GM12878 (cell line): ENCODE measurements around the gene CFAP74. TPM values are rescaled to one million over a fixed set of nuclear protein-coding genes. Genes with fewer than 3 reads are reported as not detected.

Source experiments
- ATAC-seq: fragments of 200-7000 bp; cut with Tn5 transposase; 3 replicates; pipeline ENCODE4 v1.9.1; 2020; ENCODE audit warnings: mild to moderate bottlenecking, moderate library complexity
- BruUV-seq: library from RNA; stranded (reverse); fragments of 400-500 nt; replicated peaks from 2 replicates; lab custom pipeline; 2021; lab: Mats Ljungman, UMichigan
- CTCF ChIA-PET: fragments of 300-600 bp; sonication (Branson Sonifier 250); formaldehyde crosslinking; extraction: SDS; loops from one replicate; lab custom pipeline; 2021; ENCODE audit warnings: inconsistent platforms; lab: Yijun Ruan, JAX
- POLR2A ChIA-PET: fragments of 350-600 bp; formaldehyde crosslinking; extraction: SDS; loops from one replicate; lab custom pipeline; 2021; ENCODE audit warnings: inconsistent platforms; lab: Charles Lee
- RAD21 ChIA-PET: fragments of 300-600 bp; sonication (Branson Sonifier 250); formaldehyde crosslinking; loops from one replicate; lab custom pipeline; 2023; ENCODE audit warnings: antibody characterized with exemption; ENCODE audit not compliant: unreplicated experiment; lab: Charles Lee
- SMC1A ChIA-PET: fragments of 300-600 bp; sonication (Branson Sonifier 250); formaldehyde crosslinking; loops from one replicate; lab custom pipeline; 2023; ENCODE audit not compliant: unreplicated experiment, uncharacterized antibody; lab: Charles Lee
- DNase-seq: peaks from one replicate; pipeline ENCODE4 v3.0.0-alpha.2; 2011; ENCODE audit warnings: low read depth, low spot score
- FAIRE-seq: peaks from 3 replicates; lab custom pipeline; 2011; peaks lifted over from hg19 to GRCh38; lab: Jason Lieb, UNC
- H2AFZ ChIP-seq: 2 replicates; pipeline ENCODE4 v1.6.0; 2011; ENCODE audit warnings: low read depth, low read length, control low read depth; ENCODE audit not compliant: control insufficient read depth
- H3K27ac ChIP-seq: 2 replicates; pipeline ENCODE4 v1.5.1; 2011; ENCODE audit warnings: control low read depth; ENCODE audit not compliant: control insufficient read depth, insufficient read depth
- H3K27me3 ChIP-seq, 2 experiments: replicated peaks in 1 of 2; 2 replicates each; pipeline versions ENCODE4 v1.6.0 to v1.6.1; 2011; ENCODE audit warnings: low read length in 1 of 2; ENCODE audit not compliant: control insufficient read depth in 2 of 2, insufficient read depth in 2 of 2
- H3K36me3 ChIP-seq, 2 experiments: 2 replicates each; pipeline ENCODE4 v1.5.1; 2011; ENCODE audit warnings: low read length in 1 of 2; ENCODE audit not compliant: control insufficient read depth in 2 of 2, insufficient read depth in 2 of 2
- H3K4me1 ChIP-seq: 2 replicates; pipeline ENCODE4 v1.6.1; 2011; ENCODE audit warnings: mild to moderate bottlenecking, low read length, moderate library complexity, mixed read lengths; ENCODE audit not compliant: control insufficient read depth, insufficient read depth
- H3K4me2 ChIP-seq: 2 replicates; pipeline ENCODE4 v1.6.0; 2011; ENCODE audit warnings: control low read depth; ENCODE audit not compliant: control insufficient read depth, insufficient read depth
- H3K4me3 ChIP-seq: fragments of 200-600 bp; sonication (generic); 2 replicates; pipeline ENCODE4 v1.5.1; 2016
- H3K79me2 ChIP-seq: 2 replicates; pipeline ENCODE4 v1.6.0; 2011; ENCODE audit warnings: low read length; ENCODE audit not compliant: control insufficient read depth, insufficient read depth
- H3K9ac ChIP-seq: 2 replicates; pipeline ENCODE4 v1.8.0; 2011; ENCODE audit warnings: low read length, control low read depth, mixed read lengths; ENCODE audit not compliant: control insufficient read depth, insufficient read depth
- H3K9me3 ChIP-seq: replicated peaks from 3 replicates; pipeline ENCODE4 v1.5.1; 2011; ENCODE audit warnings: mild to moderate bottlenecking, low read length; ENCODE audit not compliant: control insufficient read depth, insufficient read depth
- H4K20me1 ChIP-seq: 2 replicates; pipeline ENCODE4 v1.6.0; 2011; ENCODE audit not compliant: control insufficient read depth, insufficient read depth
- ATF3 ChIP-seq: IDR thresholded peaks from 2 replicates; pipeline ENCODE4 v1.6.1; 2011; ENCODE audit warnings: low read depth, mild to moderate bottlenecking, low read length, moderate library complexity, borderline replicate concordance; ENCODE audit errors: extremely low read depth
- CHD1 ChIP-seq: IDR thresholded peaks from 2 replicates; pipeline ENCODE4 v1.6.1; 2012; ENCODE audit warnings: low read depth, low read length, improper control_type of control experiment
- CREM ChIP-seq: IDR thresholded peaks from 2 replicates; pipeline ENCODE4 v1.6.1; 2014; ENCODE audit warnings: antibody characterized with exemption, low read depth
- SMAD1 ChIP-seq: fragments of 450-650 bp; IDR thresholded peaks from 2 replicates; pipeline ENCODE4 v1.6.1; 2018; ENCODE audit warnings: mild to moderate bottlenecking, low read depth; ENCODE audit not compliant: partially characterized antibody
- YY1 ChIP-seq: IDR thresholded peaks from 2 replicates; pipeline ENCODE4 v1.6.1; 2011; ENCODE audit warnings: low read depth, mild to moderate bottlenecking, low read length
- ZBTB33 ChIP-seq: fragments of 450-650 bp; IDR thresholded peaks from 2 replicates; pipeline ENCODE4 v1.6.1; 2017; ENCODE audit warnings: mild to moderate bottlenecking
- WGBS: methylation state at CpG from one replicate; pipeline ENCODE4 v1.1.6; 2016; ENCODE audit warnings: low lambda C conversion rate; ENCODE audit not compliant: insufficient replicate concordance, insufficient coverage; ENCODE audit errors: missing lambda C conversion rate; 5-methylcytosine and 5-hydroxymethylcytosine counted together
- in situ Hi-C: fragments of 300-500 bp; cut with MboI; formaldehyde crosslinking; loops from 9 replicates; pipeline ENCODE4 v1.14.3; 2018; ENCODE audit warnings: mixed read lengths
- intact Hi-C: fragments of 100-400 bp; cut with micrococcal nuclease; formaldehyde crosslinking; loops from one replicate; pipeline ENCODE4 v1.14.2; 2022; ENCODE audit not compliant: unreplicated experiment
- polyA plus RNA-seq, 11 experiments: library from polyadenylated mRNA; depleted of rRNA in 4 of 11; unstranded in 6 of 11; stranded (reverse) in 5 of 11; fragments of >200 nt; fragmentation: Nextera tagmentation in 4 of 11; fragmentation: Illumina TruSeq in 1 of 11; extraction: Ambion mirVana in 4 of 11; extraction: Trizol in 1 of 11; gene quantifications; 1 replicate in 1 of 11; 2 replicates in 10 of 11; pipeline versions ENCODE4 v1.2.1 to v1.2.3, GENCODE V29; 2011 to 2016; ENCODE audit warnings: inconsistent platforms in 2 of 11, missing spikeins in 2 of 11, low read depth in 1 of 11
- total RNA-seq, 4 experiments: library from RNA; depleted of rRNA in 3 of 4; stranded (reverse); fragments of >200 nt in 3 of 4; fragmentation: Illumina TruSeq in 1 of 4; extraction: Trizol in 1 of 4; gene quantifications; 2 replicates each; pipeline versions ENCODE4 v1.2.1 to v1.2.3, GENCODE V29; 2013 to 2021
- TF ChIP-seq, protein P1 (sequence below): fragments of 450-650 bp; IDR thresholded peaks from 2 replicates; pipeline ENCODE4 v1.6.1; 2017; ENCODE audit warnings: antibody characterized with exemption, mild to moderate bottlenecking, moderate library complexity

Gene CFAP74
- total and polyA plus RNA-seq, 10 of the 15 experiments (the other 5 are each of a cell fraction or from before 2014, with no cell fraction given) = 0.01 TPM; not detected in 9

- no peak for ATAC-seq
- no peak for DNase-seq
- ChIA-PET CTCF (no interaction called here), RAD21 (no interaction called here), SMC1A (no interaction called here), POLR2A (no interaction called here)
- H4K20me1 ChIP-seq = no peaks in the 10 kb centered on the region
- H3K9me3 ChIP-seq = no peaks in the 10 kb centered on the region
- H3K36me3 ChIP-seq = no peaks in the 10 kb centered on the region
- no TSS peak for BruUV-seq
- H3K79me2 ChIP-seq = no peaks in the 10 kb centered on the region
- H3K4me2 ChIP-seq = no peak overlapping the region
- 48% methylated on average over 42 of the region's 42 CpGs for WGBS
- no peaks in the 10 kb centered on the region; a peak in 1 of 4 replicates for H3K27me3 ChIP-seq
- H3K27ac ChIP-seq = no peak overlapping the region
- TF ChIP-seq, protein P1, sequence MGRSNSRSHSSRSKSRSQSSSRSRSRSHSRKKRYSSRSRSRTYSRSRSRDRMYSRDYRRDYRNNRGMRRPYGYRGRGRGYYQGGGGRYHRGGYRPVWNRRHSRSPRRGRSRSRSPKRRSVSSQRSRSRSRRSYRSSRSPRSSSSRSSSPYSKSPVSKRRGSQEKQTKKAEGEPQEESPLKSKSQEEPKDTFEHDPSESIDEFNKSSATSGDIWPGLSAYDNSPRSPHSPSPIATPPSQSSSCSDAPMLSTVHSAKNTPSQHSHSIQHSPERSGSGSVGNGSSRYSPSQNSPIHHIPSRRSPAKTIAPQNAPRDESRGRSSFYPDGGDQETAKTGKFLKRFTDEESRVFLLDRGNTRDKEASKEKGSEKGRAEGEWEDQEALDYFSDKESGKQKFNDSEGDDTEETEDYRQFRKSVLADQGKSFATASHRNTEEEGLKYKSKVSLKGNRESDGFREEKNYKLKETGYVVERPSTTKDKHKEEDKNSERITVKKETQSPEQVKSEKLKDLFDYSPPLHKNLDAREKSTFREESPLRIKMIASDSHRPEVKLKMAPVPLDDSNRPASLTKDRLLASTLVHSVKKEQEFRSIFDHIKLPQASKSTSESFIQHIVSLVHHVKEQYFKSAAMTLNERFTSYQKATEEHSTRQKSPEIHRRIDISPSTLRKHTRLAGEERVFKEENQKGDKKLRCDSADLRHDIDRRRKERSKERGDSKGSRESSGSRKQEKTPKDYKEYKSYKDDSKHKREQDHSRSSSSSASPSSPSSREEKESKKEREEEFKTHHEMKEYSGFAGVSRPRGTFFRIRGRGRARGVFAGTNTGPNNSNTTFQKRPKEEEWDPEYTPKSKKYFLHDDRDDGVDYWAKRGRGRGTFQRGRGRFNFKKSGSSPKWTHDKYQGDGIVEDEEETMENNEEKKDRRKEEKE = no peak
- no peak for TF ChIP-seq SMAD1
- TF ChIP-seq ZBTB33 = no peak
- TF ChIP-seq YY1 = no peak
- no peak for TF ChIP-seq CHD1
- TF ChIP-seq CREM = no peak
- no peak for TF ChIP-seq ATF3
- H2AFZ ChIP-seq = no peak overlapping the region
- intact Hi-C loops (no loop called here), in situ Hi-C loops (no loop called here)
- no peak for FAIRE-seq
- no peak overlapping the region for H3K4me3 ChIP-seq
- no peaks in the 10 kb centered on the region for H3K4me1 ChIP-seq
- no peak overlapping the region for H3K9ac ChIP-seq
These were observed 26.7 kb upstream of the CFAP74 start for GRCh38 chr1:2030076-2030871.
